Retinal pigment epithelial cell (primary cell): ENCODE measurements around the gene SLMAP.

Experiments used
- DNase-seq: peaks from one replicate; pipeline ENCODE4 v3.0.0-alpha.2; 2010; ENCODE audit warnings: low read depth
- H3K4me3 ChIP-seq: 2 replicates; pipeline ENCODE4 v1.5.1; 2011; ENCODE audit warnings: mild to moderate bottlenecking, low read length, control low read depth, moderate library complexity
- CTCF ChIP-seq: conservative IDR thresholded peaks from 2 replicates; pipeline ENCODE4 v1.5.1; 2011; ENCODE audit warnings: low read depth, low read length, control low read depth, inconsistent platforms

The SLMAP gene

GRCh38 chr3:57942872-57943283 lies 186.8 kb downstream of the SLMAP start:
- no peak overlapping the region for H3K4me3 ChIP-seq
- DNase-seq = no peak
- TF ChIP-seq CTCF = no peak

DNA sequence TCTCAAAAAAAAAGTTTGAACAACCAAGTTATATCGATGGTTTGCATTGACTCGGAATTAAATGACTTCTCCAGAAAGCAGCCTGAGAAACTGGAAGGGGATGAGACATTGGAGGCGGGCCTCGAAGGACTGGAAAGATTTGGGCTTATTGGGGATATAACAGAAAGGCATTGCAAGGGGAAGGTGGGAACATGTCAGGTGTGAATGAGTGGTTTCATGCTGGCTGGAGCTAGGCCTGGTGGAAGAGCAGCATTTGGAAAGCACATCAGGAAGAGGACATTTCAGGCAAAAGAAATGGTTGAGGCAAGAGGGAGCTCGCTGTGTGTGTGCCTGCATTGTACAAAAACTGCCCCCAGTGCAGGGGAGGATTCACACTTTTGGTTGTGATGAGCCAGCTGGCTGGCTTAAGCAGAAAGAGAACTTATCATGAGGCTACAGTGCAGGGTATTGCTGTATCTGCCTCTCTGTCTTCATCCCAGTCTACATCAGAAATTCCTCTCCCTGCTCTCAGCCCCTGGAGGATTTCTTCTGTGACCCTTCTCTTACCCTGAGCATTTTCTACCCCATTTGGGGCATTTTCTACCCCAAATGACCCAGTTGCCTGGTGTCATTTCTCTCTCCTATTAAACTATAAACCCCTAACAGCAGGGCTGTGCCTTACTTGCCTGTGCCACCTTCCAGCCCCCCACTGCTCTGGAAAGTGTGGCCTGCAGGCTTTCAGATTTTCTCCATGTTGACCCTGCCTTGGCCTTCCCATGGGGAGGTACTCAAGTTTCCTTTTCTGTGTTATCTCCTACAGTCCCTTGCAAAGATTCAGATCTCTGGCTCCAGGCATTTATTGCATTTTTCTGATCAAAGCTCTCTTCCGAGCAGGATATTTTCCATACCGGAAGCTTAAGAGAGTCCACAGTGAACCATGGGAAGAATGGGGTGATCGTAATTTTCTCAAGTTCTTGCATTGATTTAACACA lies 187.7 kb downstream of the SLMAP start:
- no peak overlapping the region for H3K4me3 ChIP-seq
- no peak for DNase-seq
- TF ChIP-seq CTCF = no peak

DNA sequence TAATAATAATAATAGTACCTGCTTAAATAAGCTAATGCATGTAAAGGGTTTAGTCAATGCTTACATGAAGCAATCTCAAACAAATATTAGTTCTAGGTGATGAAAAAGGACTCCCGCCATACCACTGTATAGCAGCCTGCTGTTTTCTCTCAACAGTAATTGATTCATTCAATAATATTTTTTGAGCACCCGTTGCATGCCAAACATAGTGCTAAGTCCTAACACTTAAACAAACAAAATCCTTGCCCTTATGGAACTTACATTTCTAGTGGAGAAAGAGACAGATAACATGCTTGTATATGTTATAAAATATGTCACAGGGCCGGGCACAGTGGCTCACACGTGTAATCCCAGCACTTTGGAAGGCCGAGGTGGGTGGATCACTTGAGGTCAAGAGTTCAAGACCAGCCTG lies 190.9 kb downstream of the SLMAP start:
- DNase-seq = no peak
- TF ChIP-seq CTCF = no peak

GRCh38 chr3:57948080-57948671 lies 192.1 kb downstream of the SLMAP start:
- no peak for DNase-seq
- no peak for TF ChIP-seq CTCF
- H3K4me3 ChIP-seq = no peak overlapping the region

More for the DNA sequence above, 190.9 kb downstream of the SLMAP start:
- H3K4me3 ChIP-seq = no peak overlapping the region

DNA sequence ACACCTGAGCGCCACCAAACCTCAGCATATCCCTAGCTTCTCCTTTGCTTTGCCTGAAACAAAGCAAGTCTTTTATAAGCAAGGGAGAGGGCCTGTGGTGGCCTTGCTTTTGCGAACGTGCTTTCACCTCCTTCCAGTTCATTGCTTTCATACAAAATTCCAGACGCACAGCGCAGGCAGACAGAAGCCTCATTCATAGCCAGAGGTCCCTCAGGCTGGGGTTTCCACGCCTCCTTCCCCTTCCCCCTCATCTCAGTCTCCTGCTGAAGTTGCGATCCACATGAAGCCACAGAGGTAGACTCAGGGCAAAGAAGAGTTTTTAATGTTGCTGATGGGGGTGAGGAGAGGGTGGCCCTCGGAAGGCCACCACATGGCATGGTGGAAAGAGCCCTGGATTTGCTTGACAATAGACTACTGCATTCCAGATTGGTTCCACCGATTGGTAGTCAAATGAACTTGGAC lies 192.7 kb downstream of the SLMAP start:
- no peak overlapping the region for H3K4me3 ChIP-seq
- no peak for DNase-seq
- TF ChIP-seq CTCF = no peak

- TF ChIP-seq CTCF = no peak
- no peak overlapping the region for H3K4me3 ChIP-seq
- no peak for DNase-seq
Measured at GRCh38 chr3:57949344-57949743, 193.2 kb downstream of the SLMAP start.
